Common myeloid progenitor, CD34-positive (primary cell): ENCODE results near the gene CD177.
"Not testable (repeated sequence)": the region's sequence is repeated elsewhere in the genome, so short reads cannot be mapped to it uniquely, and the experiment has no call there.

Experiments used
- CTCF ChIA-PET: fragments of 350-600 bp; sonication (Branson Sonifier 250); formaldehyde crosslinking; loops from one replicate; lab custom pipeline; 2021; ENCODE audit warnings: antibody characterized with exemption; lab: Charles Lee
- POLR2A ChIA-PET: fragments of 350-600 bp; sonication (Branson Sonifier 250); formaldehyde crosslinking; loops from one replicate; lab custom pipeline; 2021; ENCODE audit warnings: antibody characterized with exemption; lab: Charles Lee
- DNase-seq, 3 donors: peaks; one replicate each; pipeline versions ENCODE4 v3.0.0 to v3.0.0-alpha.2; 2013
- H3K27ac ChIP-seq, 2 experiments: 1 replicate in 1 of 2; 2 replicates in 1 of 2; pipeline ENCODE4 v1.7.0; 2013; ENCODE audit warnings: inconsistent platforms in 2 of 2, low read length in 2 of 2, mild to moderate bottlenecking in 2 of 2, low read depth in 1 of 2, moderate library complexity in 1 of 2; ENCODE audit not compliant: severe bottlenecking in 2 of 2, insufficient read depth in 1 of 2, poor library complexity in 1 of 2
- H3K27me3 ChIP-seq, 5 experiments: replicated peaks in 2 of 5; 1 replicate in 3 of 5; 2 replicates in 2 of 5; pipeline versions ENCODE4 v1.6.1 to v1.7.0; 2013; ENCODE audit warnings: low read length in 4 of 5, mild to moderate bottlenecking in 2 of 5, moderate library complexity in 2 of 5, inconsistent platforms in 1 of 5; ENCODE audit not compliant: insufficient read depth in 5 of 5, control insufficient read depth in 4 of 5
- H3K36me3 ChIP-seq, 4 experiments: 1 replicate in 2 of 4; 2 replicates in 2 of 4; pipeline versions ENCODE4 v1.6.1 to v1.7.0; 2013; ENCODE audit warnings: low read length in 3 of 4, control low read depth in 1 of 4, mild to moderate bottlenecking in 1 of 4; ENCODE audit not compliant: control insufficient read depth in 4 of 4, insufficient read depth in 4 of 4
- H3K4me1 ChIP-seq, 4 experiments: 1 replicate in 3 of 4; 2 replicates in 1 of 4; pipeline versions ENCODE4 v1.6.1 to v1.7.1; 2013; ENCODE audit warnings: low read length in 3 of 4, mild to moderate bottlenecking in 3 of 4, control low read depth in 1 of 4, inconsistent platforms in 1 of 4, moderate library complexity in 1 of 4; ENCODE audit not compliant: control insufficient read depth in 4 of 4, insufficient read depth in 4 of 4; ENCODE audit errors: control extremely low read depth in 1 of 4
- H3K4me3 ChIP-seq, 7 experiments: 1 replicate in 4 of 7; 2 replicates in 3 of 7; pipeline versions ENCODE4 v1.5.1 to v1.7.0; 2013; ENCODE audit warnings: mild to moderate bottlenecking in 7 of 7, low read length in 6 of 7, moderate library complexity in 6 of 7, inconsistent platforms in 2 of 7, low read depth in 2 of 7, control low read depth in 1 of 7; ENCODE audit not compliant: insufficient read depth in 4 of 7, control insufficient read depth in 1 of 7; ENCODE audit errors: extremely low read depth in 1 of 7
- H3K9me3 ChIP-seq, 5 experiments: 1 replicate in 4 of 5; 2 replicates in 1 of 5; pipeline versions ENCODE4 v1.6.1 to v1.7.1; 2013; ENCODE audit warnings: low read length in 4 of 5, mild to moderate bottlenecking in 2 of 5, inconsistent platforms in 1 of 5, low read depth in 1 of 5, moderate library complexity in 1 of 5; ENCODE audit not compliant: control insufficient read depth in 4 of 5, insufficient read depth in 2 of 5; ENCODE audit errors: control extremely low read depth in 1 of 5
- WGBS: methylation state at CpG from one replicate; pipeline ENCODE4 v1.1.5; 2013; ENCODE audit not compliant: insufficient coverage; 5-methylcytosine and 5-hydroxymethylcytosine counted together

CD177 gene

GRCh38 chr19:43318796-43319314, 34.6 kb upstream of the CD177 start:
- WGBS, result 100% methylated on average over 1 of the region's 4 CpGs
- H3K4me1 ChIP-seq, result peaks cover 0 to 8% (median 3%) of the 10 kb centered on the region in 4 experiments
- H3K9me3 ChIP-seq, result no peaks in the 10 kb centered on the region
- H3K27me3 ChIP-seq, result no peaks in the 10 kb centered on the region
- ChIA-PET POLR2A (no interaction called here), CTCF (no interaction called here)
- no peak overlapping the region for H3K4me3 ChIP-seq
- no peak overlapping the region for H3K27ac ChIP-seq
- H3K36me3 ChIP-seq, result no peaks in the 10 kb centered on the region
- DNase-seq, result no peak

- ChIA-PET CTCF (no interaction called here), POLR2A (no interaction called here)
- H3K36me3 ChIP-seq, result no peaks in the 10 kb centered on the region
- no peaks in the 10 kb centered on the region for H3K27me3 ChIP-seq
- WGBS, result 90% methylated on average over 2 of the region's 2 CpGs
- no peaks in the 10 kb centered on the region for H3K9me3 ChIP-seq
- no peak for DNase-seq
- H3K4me3 ChIP-seq, result no peak overlapping the region
- H3K27ac ChIP-seq, result no peak overlapping the region
- peaks cover 0 to 8% (median 3%) of the 10 kb centered on the region in 4 experiments for H3K4me1 ChIP-seq
These were observed 32.9 kb upstream of the CD177 start for GRCh38 chr19:43320546-43320945.

GRCh38 chr19:43326761-43327160, 26.7 kb upstream of the CD177 start:
- H3K9me3 ChIP-seq, H3K27ac ChIP-seq, CTCF ChIA-PET, POLR2A ChIA-PET, H3K27me3 ChIP-seq, H3K36me3 ChIP-seq, H3K4me3 ChIP-seq, DNase-seq: not testable (repeated sequence)
- peaks cover 0 to 12% (median 1%) of the 10 kb centered on the region in 4 experiments for H3K4me1 ChIP-seq
- 97% methylated on average over 5 of the region's 11 CpGs for WGBS

DNA sequence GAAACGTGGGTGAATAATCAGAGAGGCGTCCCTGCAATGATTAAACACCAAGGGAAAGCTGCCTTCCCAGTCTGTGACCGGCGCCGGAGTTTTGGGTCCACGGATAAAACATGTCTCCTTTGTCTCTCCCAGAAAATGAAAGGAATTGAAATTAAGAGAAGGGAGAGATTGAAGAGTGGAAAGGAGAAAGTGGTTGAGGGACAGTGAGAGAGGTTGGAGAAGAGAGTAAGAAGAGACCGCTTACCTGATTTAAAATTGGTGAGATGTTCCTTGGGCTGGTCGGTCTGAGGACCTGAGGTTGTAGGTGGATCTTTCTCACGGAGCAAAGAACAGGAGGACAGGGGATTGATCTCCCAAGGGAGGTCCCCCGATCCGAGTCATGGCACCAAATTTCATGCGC, 24.9 kb upstream of the CD177 start:
- DNase-seq, POLR2A ChIA-PET, H3K9me3 ChIP-seq, H3K27ac ChIP-seq, H3K36me3 ChIP-seq, H3K4me3 ChIP-seq, CTCF ChIA-PET, H3K27me3 ChIP-seq: not testable (repeated sequence)
- H3K4me1 ChIP-seq, result peaks cover 0 to 12% (median 3%) of the 10 kb centered on the region in 4 experiments
- WGBS, result 80% methylated on average over 1 of the region's 12 CpGs

GRCh38 chr19:43329049-43329448, 24.4 kb upstream of the CD177 start:
- POLR2A ChIA-PET, H3K36me3 ChIP-seq, DNase-seq, H3K27me3 ChIP-seq, H3K9me3 ChIP-seq, CTCF ChIA-PET, H3K4me3 ChIP-seq, H3K27ac ChIP-seq: not testable (repeated sequence)
- whole genome bisulfite sequencing, result 95% methylated on average over 3 of the region's 4 CpGs
- H3K4me1 ChIP-seq, result peaks cover 0 to 12% (median 3%) of the 10 kb centered on the region in 4 experiments

DNA sequence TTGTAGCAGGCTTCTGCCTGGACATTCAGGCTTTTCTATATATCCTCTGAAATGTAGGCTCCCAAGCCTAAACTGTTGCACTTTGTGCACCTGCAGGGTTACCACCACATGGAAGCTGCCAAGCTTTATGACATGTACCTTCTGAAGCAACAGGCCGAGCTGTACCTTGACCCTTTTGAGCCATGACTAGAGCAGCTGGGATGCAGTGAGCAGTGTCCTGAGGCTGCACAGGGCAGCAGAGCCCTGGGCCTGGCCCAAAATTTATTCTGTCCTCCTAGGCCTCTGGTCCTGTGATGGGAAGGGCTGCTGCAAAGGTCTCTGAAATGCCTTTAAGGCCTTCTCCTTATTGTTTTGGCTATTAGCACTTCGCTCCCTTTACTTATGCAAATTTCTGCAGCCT, 23.5 kb upstream of the CD177 start:
- H3K27ac ChIP-seq, result no peak overlapping the region
- H3K9me3 ChIP-seq, result no peaks in the 10 kb centered on the region
- no peak for DNase-seq
- H3K36me3 ChIP-seq, result no peaks in the 10 kb centered on the region
- POLR2A ChIA-PET, result no interaction called here
- no peaks in the 10 kb centered on the region for H3K27me3 ChIP-seq
- CTCF ChIA-PET, result no interaction called here
- 95% methylated on average over 2 of the region's 2 CpGs for WGBS
- H3K4me1 ChIP-seq, result peaks cover 0 to 12% (median 3%) of the 10 kb centered on the region in 4 experiments
- H3K4me3 ChIP-seq, result peak overlapping the region in 1 of 7 experiments; percentile 31

GRCh38 chr19:43330726-43331434, 22.6 kb upstream of the CD177 start:
- Histone ChIP-seq H3K4me3 (peak overlapping the region in 1 of 7 experiments; percentile 43), H3K27ac (peak overlapping the region in 1 of 2 experiments; percentile 27), H3K27me3 (no peaks in the 10 kb centered on the region), H3K36me3 (no peaks in the 10 kb centered on the region), H3K9me3 (no peaks in the 10 kb centered on the region), H3K4me1 (peaks cover 0 to 12% (median 3%) of the 10 kb centered on the region in 4 experiments)
- WGBS, result 93% methylated on average over 9 of the region's 11 CpGs
- peak in 2 of 3 donors; percentile 35 to 39 for DNase-seq
- CTCF ChIA-PET, result interaction anchor here (1.0 kb wide), 1 partner anchor 58 kb away, joined by 3 read pairs; no protein-coding TSS in a partner anchor
- POLR2A ChIA-PET, result interaction anchor here (0.6 kb wide), 1 partner anchor 94 kb away, joined by 3 read pairs; no protein-coding TSS in a partner anchor
